Measurements from ENCODE around the gene PPP2CA. TPM values are rescaled to one million over a fixed set of nuclear protein-coding genes. Genes with fewer than 3 reads are reported as not detected.
"Not testable (repeated sequence)": the region's sequence is repeated elsewhere in the genome, so short reads cannot be mapped to it uniquely, and the experiment has no call there.

The PPP2CA gene
- total RNA-seq, 2 experiments from 2014 or later, result 188 to 195 TPM

- ATAC-seq (ENCODE audit: poor library complexity) (no peak), DNase-seq (no peak)
- peaks cover 37% of the 10 kb centered on the region for H3K4me1 ChIP-seq (ENCODE audit: insufficient read depth, low read length)
- H3K36me3 ChIP-seq (ENCODE audit: insufficient read depth, low read length), result peaks cover 85% of the 10 kb centered on the region
- H3K9me3 Mint-ChIP-seq, result no peaks in the 10 kb centered on the region
- no peak overlapping the region for H3K27ac ChIP-seq (ENCODE audit: low read depth in 1 of 2, low read length in 2 of 2)
- H3K4me1 Mint-ChIP-seq (ENCODE audit: low read depth), result peaks cover 90% of the 10 kb centered on the region
- TF ChIP-seq CTCF (IDR thresholded peaks at IDR 0.05), result no peak
- H3K27me3 ChIP-seq (ENCODE audit: control insufficient read depth in 1 of 2, insufficient read depth in 2 of 2, low read length in 2 of 2), result no peaks in the 10 kb centered on the region
- POLR2A ChIA-PET, result interaction anchor here (0.9 to 24.9 kb wide), 10 partner anchors 8 to 585 kb away, joined by 3 to 350 read pairs (median 21); partner anchors contain the start of genes CAMLG, PPP2CA, SKP1 and VDAC1
- H3K4me3 ChIP-seq (ENCODE audit: low read length), result no peak overlapping the region
- H3K9me3 ChIP-seq (ENCODE audit: control insufficient read depth in 1 of 2, insufficient read depth in 1 of 2, low read length in 2 of 2), result no peaks in the 10 kb centered on the region
- CTCF ChIA-PET, result interaction anchor here (1.5 to 3.2 kb wide), 5 partner anchors 12 to 136 kb away, joined by 3 to 27 read pairs (median 8); no protein-coding TSS in a partner anchor
- H3K27me3 Mint-ChIP-seq, result no peaks in the 10 kb centered on the region
- peak overlapping the region; percentile 89 for H3K27ac Mint-ChIP-seq
- intact Hi-C loops (cut with DNase I, micrococcal nuclease), result no loop called here
- H3K36me3 Mint-ChIP-seq (ENCODE audit: low read depth), result peaks cover 92% of the 10 kb centered on the region
- H3K4me3 Mint-ChIP-seq, result no peak overlapping the region
Observed at GRCh38 chr5:134153241-134153640, 72.6 kb downstream of the PPP2CA start.

- DNase-seq; ATAC-seq (ENCODE audit: poor library complexity); intact Hi-C loops (cut with DNase I, micrococcal nuclease); H3K9me3 Mint-ChIP-seq; H3K4me3 ChIP-seq (ENCODE audit: low read length); H3K27me3 ChIP-seq (ENCODE audit: control insufficient read depth in 1 of 2, insufficient read depth in 2 of 2, low read length in 2 of 2); H3K9me3 ChIP-seq (ENCODE audit: control insufficient read depth in 1 of 2, insufficient read depth in 1 of 2, low read length in 2 of 2); H3K27me3 Mint-ChIP-seq: not testable (repeated sequence)
- Histone ChIP-seq H3K27ac (ENCODE audit: low read depth in 1 of 2, low read length in 2 of 2) (peak overlapping the region in 1 of 2 donors; percentile 13), H3K4me1 (ENCODE audit: insufficient read depth, low read length) (peaks cover 38% of the 10 kb centered on the region), H3K36me3 (ENCODE audit: insufficient read depth, low read length) (peaks cover 80% of the 10 kb centered on the region)
- peak overlapping the region; percentile 62 for H3K4me3 Mint-ChIP-seq
- CTCF ChIA-PET, result interaction anchor here (3.0 to 3.2 kb wide), 3 partner anchors 11 to 137 kb away, joined by 8 to 27 read pairs (median 14); no protein-coding TSS in a partner anchor
- H3K4me1 Mint-ChIP-seq (ENCODE audit: low read depth), result peaks cover 83% of the 10 kb centered on the region
- H3K36me3 Mint-ChIP-seq (ENCODE audit: low read depth), result peaks cover 89% of the 10 kb centered on the region
- H3K27ac Mint-ChIP-seq, result peak overlapping the region; percentile 89
- POLR2A ChIA-PET, result interaction anchor here (1.0 to 24.9 kb wide), 10 partner anchors 9 to 586 kb away, joined by 3 to 350 read pairs (median 21); partner anchors contain the start of genes CAMLG, PPP2CA, SKP1 and VDAC1
Observed at GRCh38 chr5:134152173-134152832, 73.6 kb downstream of the PPP2CA start.

DNA sequence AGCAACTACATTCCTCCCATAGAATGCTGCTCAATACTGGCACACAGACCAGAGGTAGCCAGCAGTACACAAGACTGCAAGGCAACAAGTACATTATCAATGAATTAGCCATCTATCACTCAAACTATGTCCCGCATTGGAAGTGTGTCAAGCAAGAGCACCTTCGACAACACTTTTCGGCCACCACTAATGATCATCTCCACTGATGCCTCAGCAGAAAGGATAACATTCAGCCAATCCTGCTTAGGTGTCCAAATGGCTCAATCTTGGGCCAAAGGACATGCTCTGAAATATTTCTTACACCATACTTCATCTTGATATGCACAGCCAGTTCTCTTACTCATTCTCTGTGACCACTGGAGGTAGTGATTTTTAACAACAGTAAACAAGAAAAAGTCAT lies 74.2 kb downstream of the PPP2CA start:
- Histone ChIP-seq H3K4me1 (ENCODE audit: insufficient read depth, low read length) (peaks cover 40% of the 10 kb centered on the region), H3K27ac (ENCODE audit: low read depth in 1 of 2, low read length in 2 of 2) (peak overlapping the region in 1 of 2 donors; percentile 13), H3K36me3 (ENCODE audit: insufficient read depth, low read length) (peaks cover 82% of the 10 kb centered on the region), H3K4me3 (ENCODE audit: low read length) (no peak overlapping the region), H3K9me3 (ENCODE audit: control insufficient read depth in 1 of 2, insufficient read depth in 1 of 2, low read length in 2 of 2) (no peaks in the 10 kb centered on the region), H3K27me3 (ENCODE audit: control insufficient read depth in 1 of 2, insufficient read depth in 2 of 2, low read length in 2 of 2) (no peaks in the 10 kb centered on the region)
- ChIA-PET CTCF (interaction anchor here (3.0 to 3.2 kb wide), 3 partner anchors 11 to 138 kb away, joined by 8 to 27 read pairs (median 14); no protein-coding TSS in a partner anchor), POLR2A (interaction anchor here (0.7 to 24.9 kb wide), 13 partner anchors 10 to 587 kb away, joined by 3 to 350 read pairs (median 9); partner anchors contain the start of genes CAMLG, PPP2CA, SKP1 and VDAC1)
- Mint-ChIP-seq H3K27ac (peak overlapping the region; percentile 89), H3K9me3 (no peaks in the 10 kb centered on the region), H3K4me3 (peak overlapping the region; percentile 32), H3K36me3 (ENCODE audit: low read depth) (peaks cover 89% of the 10 kb centered on the region), H3K27me3 (no peaks in the 10 kb centered on the region), H3K4me1 (ENCODE audit: low read depth) (peaks cover 82% of the 10 kb centered on the region)
- DNase-seq, result no peak
- TF ChIP-seq CTCF (IDR thresholded peaks at IDR 0.05), result no peak
- intact Hi-C loops (cut with DNase I, micrococcal nuclease), result no loop called here
- ATAC-seq (ENCODE audit: poor library complexity), result no peak

Measured in CD4-positive, alpha-beta T cell (primary cell).